K562 (cell line): ENCODE results near the gene MTPN. TPM values are rescaled to one million over a fixed set of nuclear protein-coding genes. Genes with fewer than 3 reads are reported as not detected.

ENCODE experiments used
- ATF1 ChIP-seq, 2 experiments: fragments of 450-650 bp in 1 of 2; IDR thresholded peaks; 2 replicates each; pipeline ENCODE4 v1.6.1; 2016; ENCODE audit warnings: missing compliant biosample characterization in 1 of 2, missing genetic modification characterization in 1 of 2
- EP300 ChIP-seq: IDR thresholded peaks from 2 replicates; pipeline ENCODE4 v1.6.1; 2012; ENCODE audit warnings: low read length, improper control_type of control experiment
- FOXK2 ChIP-seq, 2 experiments: fragments of 450-650 bp; IDR thresholded peaks in 1 of 2; conservative IDR thresholded peaks in 1 of 2; 2 replicates each; pipeline ENCODE4 v1.6.1; 2016; ENCODE audit warnings: low read depth in 2 of 2, mild to moderate bottlenecking in 1 of 2
- HDAC1 ChIP-seq, 2 experiments: fragments of 450-650 bp; IDR thresholded peaks; 2 replicates each; pipeline ENCODE4 v1.6.1; 2016 to 2017; ENCODE audit warnings: inconsistent platforms in 1 of 2, mild to moderate bottlenecking in 1 of 2, moderate library complexity in 1 of 2
- JUND ChIP-seq, 2 experiments: IDR thresholded peaks; 2 replicates in 1 of 2; 3 replicates in 1 of 2; pipeline ENCODE4 v1.6.1; 2011; ENCODE audit warnings: borderline replicate concordance in 2 of 2, low read depth in 2 of 2, low read length in 2 of 2, improper control_type of control experiment in 1 of 2, missing biosample characterization in 1 of 2, missing genetic modification characterization in 1 of 2, missing genetic modification reagents in 1 of 2
- KLF1 ChIP-seq: fragments of 450-650 bp; IDR thresholded peaks from 2 replicates; pipeline ENCODE4 v1.6.1; 2016; ENCODE audit warnings: missing genetic modification characterization, missing compliant biosample characterization
- POLR2AphosphoS2 ChIP-seq: IDR thresholded peaks from 2 replicates; pipeline ENCODE4 v1.6.1; 2012; ENCODE audit warnings: low read length, improper control_type of control experiment
- TAF9B ChIP-seq: fragments of 450-650 bp; IDR thresholded peaks from 2 replicates; pipeline ENCODE4 v1.6.1; 2018; ENCODE audit warnings: mild to moderate bottlenecking; ENCODE audit not compliant: partially characterized antibody
- ZNF586 ChIP-seq: fragments of 450-650 bp; formaldehyde crosslinking; conservative IDR thresholded peaks from 2 replicates; pipeline ENCODE4 v1.4.0; 2020; ENCODE audit warnings: mild to moderate bottlenecking, moderate library complexity
- polyA plus RNA-seq, 8 experiments: library from polyadenylated mRNA; depleted of rRNA in 4 of 8; stranded (reverse) in 5 of 8; unstranded in 3 of 8; fragments of >200 nt; fragmentation: Nextera tagmentation in 2 of 8; fragmentation: Illumina TruSeq in 1 of 8; extraction: Ambion mirVana in 2 of 8; extraction: Trizol in 1 of 8; gene quantifications; 2 replicates each; pipeline versions ENCODE4 v1.2.1 to v1.2.3, GENCODE V29; 2011 to 2014; ENCODE audit warnings: inconsistent platforms in 1 of 8, missing spikeins in 1 of 8
- total RNA-seq, 7 experiments: library from RNA; depleted of rRNA in 6 of 7; stranded (reverse); fragments of >200 nt in 6 of 7; fragmentation: Illumina TruSeq in 2 of 7; extraction: Trizol in 2 of 7; gene quantifications; 2 replicates each; pipeline versions ENCODE4 v1.2.1 to v1.2.3, GENCODE V29; 2011 to 2021; ENCODE audit warnings: low replicate concordance in 1 of 7
- TF ChIP-seq, protein P1 (sequence below), 2 experiments: IDR thresholded peaks in 1 of 2; conservative IDR thresholded peaks in 1 of 2; 2 replicates each; pipeline ENCODE4 v1.6.1; 2016; ENCODE audit warnings: low read depth in 2 of 2, mild to moderate bottlenecking in 1 of 2, missing compliant biosample characterization in 1 of 2, missing genetic modification characterization in 1 of 2, moderate library complexity in 1 of 2
- TF ChIP-seq, protein P2 (sequence below), 2 experiments: fragments of 450-650 bp in 1 of 2; sonication (generic) in 1 of 2; formaldehyde crosslinking in 1 of 2; IDR thresholded peaks; 2 replicates each; pipeline versions ENCODE4 v1.7.1 to v1.9.0; 2016 to 2022; ENCODE audit warnings: inconsistent platforms in 1 of 2, mild to moderate bottlenecking in 1 of 2, missing genetic modification reagents in 1 of 2

The MTPN gene
- total and polyA plus RNA-seq, 9 of the 15 experiments (the other 6 are each of a cell fraction or from before 2014, with no cell fraction given) = 68.5 to 261 (median 156) TPM

DNA sequence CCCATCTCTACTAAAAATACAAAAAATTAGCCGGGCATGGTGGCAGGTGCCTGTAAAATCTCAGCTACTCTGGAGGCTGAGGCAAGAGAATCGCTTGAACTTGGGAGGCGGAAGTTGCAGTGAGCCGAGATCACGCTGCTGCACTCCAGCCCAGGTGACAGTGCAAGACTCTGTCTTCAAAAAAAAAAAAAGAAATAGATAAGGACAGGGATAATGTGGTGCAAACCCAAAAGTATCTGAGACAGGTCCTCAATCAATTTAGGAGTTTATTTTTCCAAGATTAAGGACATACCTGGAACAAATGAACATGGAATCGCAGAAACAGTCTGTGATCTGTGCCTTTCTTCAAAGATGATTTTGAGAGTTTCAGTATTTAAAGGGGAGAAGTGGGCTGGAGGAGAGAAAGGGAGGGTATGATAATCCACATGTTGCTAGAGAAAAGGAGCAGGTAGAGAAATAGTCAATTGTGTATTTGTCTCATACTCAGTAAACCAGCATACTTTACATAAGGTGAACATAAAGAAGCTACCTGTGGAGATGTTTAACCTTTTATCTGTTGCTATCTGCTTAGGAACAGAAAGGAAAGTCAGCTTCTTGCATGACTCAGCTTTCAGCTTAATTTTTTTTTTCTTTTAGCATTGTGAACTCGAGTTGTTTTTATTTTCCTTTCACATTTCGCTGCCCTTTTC lies 4.9 kb upstream of the MTPN start (continued):
- TF ChIP-seq, protein P1, sequence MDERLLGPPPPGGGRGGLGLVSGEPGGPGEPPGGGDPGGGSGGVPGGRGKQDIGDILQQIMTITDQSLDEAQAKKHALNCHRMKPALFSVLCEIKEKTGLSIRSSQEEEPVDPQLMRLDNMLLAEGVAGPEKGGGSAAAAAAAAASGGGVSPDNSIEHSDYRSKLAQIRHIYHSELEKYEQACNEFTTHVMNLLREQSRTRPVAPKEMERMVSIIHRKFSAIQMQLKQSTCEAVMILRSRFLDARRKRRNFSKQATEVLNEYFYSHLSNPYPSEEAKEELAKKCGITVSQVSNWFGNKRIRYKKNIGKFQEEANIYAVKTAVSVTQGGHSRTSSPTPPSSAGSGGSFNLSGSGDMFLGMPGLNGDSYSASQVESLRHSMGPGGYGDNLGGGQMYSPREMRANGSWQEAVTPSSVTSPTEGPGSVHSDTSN (CRISPR knock-in tag; IDR thresholded peaks at IDR 0.05; ENCODE audit: low read depth) = no peak
- TF ChIP-seq, protein P1 (tag; conservative IDR thresholded peaks at IDR 0.05; ENCODE audit: low read depth) = 0 out of 2 replicates have a peak, but pooled peaks have one; percentile 5
- TF ChIP-seq FOXK2 (conservative IDR thresholded peaks at IDR 0.05 in 1 of 2, IDR thresholded peaks at IDR 0.05 in 1 of 2; ENCODE audit: low read depth in 2 of 2) (peak; percentile 10 to 11; a peak in 1 of 4 replicates), EP300 (peak; percentile 54; the same call in 1 of the 2 replicates), ZNF586 (CRISPR knock-in tag) (no peak), POLR2AphosphoS2 (no peak), ATF1 (CRISPR knock-in tag; IDR thresholded peaks at IDR 0.05) (no peak), ATF1 (tag; IDR thresholded peaks at IDR 0.05) (0 out of 2 replicates have a peak, but pooled peaks have one; percentile 18), KLF1 (tag) (no peak), JUND (IDR thresholded peaks at IDR 0.05; ENCODE audit: borderline replicate concordance, low read depth, low read length) (peak; percentile 63; the same call in 1 of the 2 replicates), JUND (tag; IDR thresholded peaks at IDR 0.05; ENCODE audit: borderline replicate concordance, low read depth, low read length) (no peak; the same call in 1 of the 3 replicates), HDAC1 (IDR thresholded peaks at IDR 0.05) (peak in 1 of 2 experiments; percentile 61; a peak in 2 of 4 replicates), TAF9B (peak; percentile 10)
- TF ChIP-seq, protein P2, sequence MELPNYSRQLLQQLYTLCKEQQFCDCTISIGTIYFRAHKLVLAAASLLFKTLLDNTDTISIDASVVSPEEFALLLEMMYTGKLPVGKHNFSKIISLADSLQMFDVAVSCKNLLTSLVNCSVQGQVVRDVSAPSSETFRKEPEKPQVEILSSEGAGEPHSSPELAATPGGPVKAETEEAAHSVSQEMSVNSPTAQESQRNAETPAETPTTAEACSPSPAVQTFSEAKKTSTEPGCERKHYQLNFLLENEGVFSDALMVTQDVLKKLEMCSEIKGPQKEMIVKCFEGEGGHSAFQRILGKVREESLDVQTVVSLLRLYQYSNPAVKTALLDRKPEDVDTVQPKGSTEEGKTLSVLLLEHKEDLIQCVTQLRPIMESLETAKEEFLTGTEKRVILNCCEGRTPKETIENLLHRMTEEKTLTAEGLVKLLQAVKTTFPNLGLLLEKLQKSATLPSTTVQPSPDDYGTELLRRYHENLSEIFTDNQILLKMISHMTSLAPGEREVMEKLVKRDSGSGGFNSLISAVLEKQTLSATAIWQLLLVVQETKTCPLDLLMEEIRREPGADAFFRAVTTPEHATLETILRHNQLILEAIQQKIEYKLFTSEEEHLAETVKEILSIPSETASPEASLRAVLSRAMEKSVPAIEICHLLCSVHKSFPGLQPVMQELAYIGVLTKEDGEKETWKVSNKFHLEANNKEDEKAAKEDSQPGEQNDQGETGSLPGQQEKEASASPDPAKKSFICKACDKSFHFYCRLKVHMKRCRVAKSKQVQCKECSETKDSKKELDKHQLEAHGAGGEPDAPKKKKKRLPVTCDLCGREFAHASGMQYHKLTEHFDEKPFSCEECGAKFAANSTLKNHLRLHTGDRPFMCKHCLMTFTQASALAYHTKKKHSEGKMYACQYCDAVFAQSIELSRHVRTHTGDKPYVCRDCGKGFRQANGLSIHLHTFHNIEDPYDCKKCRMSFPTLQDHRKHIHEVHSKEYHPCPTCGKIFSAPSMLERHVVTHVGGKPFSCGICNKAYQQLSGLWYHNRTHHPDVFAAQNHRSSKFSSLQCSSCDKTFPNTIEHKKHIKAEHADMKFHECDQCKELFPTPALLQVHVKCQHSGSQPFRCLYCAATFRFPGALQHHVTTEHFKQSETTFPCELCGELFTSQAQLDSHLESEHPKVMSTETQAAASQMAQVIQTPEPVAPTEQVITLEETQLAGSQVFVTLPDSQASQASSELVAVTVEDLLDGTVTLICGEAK (IDR thresholded peaks at IDR 0.05) = peak; percentile 63
- TF ChIP-seq, protein P2 (CRISPR knock-in tag; IDR thresholded peaks at IDR 0.05) = no peak
